Measurements from ENCODE around the gene OR2C1.
A peak's percentile ranks its signal among the peaks of the same experiment; 100 is the strongest.

OR2C1 gene

GRCh38 chr16:3363793-3364192, 8.1 kb downstream of the OR2C1 start:
- DNase-seq, result peak; percentile 7 to 35
- no peak for TF ChIP-seq GATA1 (IDR thresholded peaks at IDR 0.05; ENCODE audit: low read depth, low read length)
- no peak for TF ChIP-seq POLR2A (IDR thresholded peaks at IDR 0.05; ENCODE audit: low read length)

- DNase-seq, result peak; percentile 88 to 92
- TF ChIP-seq GATA1 (IDR thresholded peaks at IDR 0.05; ENCODE audit: low read depth, low read length) (no peak), POLR2A (IDR thresholded peaks at IDR 0.05; ENCODE audit: low read length) (peak; percentile 25)
Observed at GRCh38 chr16:3364774-3365427, 9.2 kb downstream of the OR2C1 start.

- DNase-seq, result no peak
- no peak for TF ChIP-seq POLR2A (IDR thresholded peaks at IDR 0.05; ENCODE audit: low read length)
- no peak for TF ChIP-seq GATA1 (IDR thresholded peaks at IDR 0.05; ENCODE audit: low read depth, low read length)
Observed at GRCh38 chr16:3369073-3369472, 13.4 kb downstream of the OR2C1 start.

- TF ChIP-seq POLR2A (IDR thresholded peaks at IDR 0.05; ENCODE audit: low read length), result no peak
- no peak for TF ChIP-seq GATA1 (IDR thresholded peaks at IDR 0.05; ENCODE audit: low read depth, low read length)
- DNase-seq, result no peak
Observed at GRCh38 chr16:3375680-3376079, 20.0 kb downstream of the OR2C1 start.

- no peak for DNase-seq
- no peak for TF ChIP-seq GATA1 (IDR thresholded peaks at IDR 0.05; ENCODE audit: low read depth, low read length)
- no peak for TF ChIP-seq POLR2A (IDR thresholded peaks at IDR 0.05; ENCODE audit: low read length)
Observed at GRCh38 chr16:3377917-3378316, 22.2 kb downstream of the OR2C1 start.

- DNase-seq, result peak; percentile 24
- TF ChIP-seq GATA1 (IDR thresholded peaks at IDR 0.05; ENCODE audit: low read depth, low read length) (no peak), POLR2A (IDR thresholded peaks at IDR 0.05; ENCODE audit: low read length) (no peak)
Observed at GRCh38 chr16:3383045-3383448, 27.4 kb downstream of the OR2C1 start.

GRCh38 chr16:3388325-3388724, 32.6 kb downstream of the OR2C1 start:
- TF ChIP-seq POLR2A (IDR thresholded peaks at IDR 0.05; ENCODE audit: low read length) (no peak), GATA1 (IDR thresholded peaks at IDR 0.05; ENCODE audit: low read depth, low read length) (no peak)
- peak; percentile 66 to 91 for DNase-seq

- no peak for TF ChIP-seq POLR2A (IDR thresholded peaks at IDR 0.05; ENCODE audit: low read length)
- TF ChIP-seq GATA1 (IDR thresholded peaks at IDR 0.05; ENCODE audit: low read depth, low read length), result no peak
Observed at GRCh38 chr16:3389663-3390338, 34.1 kb downstream of the OR2C1 start.

GRCh38 chr16:3400446-3400778, 44.7 kb downstream of the OR2C1 start:
- TF ChIP-seq GATA1 (IDR thresholded peaks at IDR 0.05; ENCODE audit: low read depth, low read length) (no peak), POLR2A (IDR thresholded peaks at IDR 0.05; ENCODE audit: low read length) (no peak)
- no peak for DNase-seq

More at GRCh38 chr16:3389663-3390338, 34.1 kb downstream of the OR2C1 start:
- DNase-seq, result no peak

- peak; percentile 90 for TF ChIP-seq POLR2A (IDR thresholded peaks at IDR 0.05; ENCODE audit: low read length)
- TF ChIP-seq GATA1 (IDR thresholded peaks at IDR 0.05; ENCODE audit: low read depth, low read length), result no peak
- peak; percentile 99 to 100 for DNase-seq
Observed at GRCh38 chr16:3400779-3401688, 45.3 kb downstream of the OR2C1 start, which contains the start of the genes ZNF174 and ZSCAN32. TSS of gene ZNF174 (plus strand) at chr16:3401215. CDS start at chr16:3402005, 790 bp downstream. TSS of gene ZSCAN32 (minus strand) at chr16:3401004. CDS start at chr16:3397557, 3,447 bp downstream.

GRCh38 chr16:3401719-3402397, 46.2 kb downstream of the OR2C1 start:
- TF ChIP-seq POLR2A (IDR thresholded peaks at IDR 0.05; ENCODE audit: low read length) (no peak), GATA1 (IDR thresholded peaks at IDR 0.05; ENCODE audit: low read depth, low read length) (no peak)
- DNase-seq, result peak in 1 of 2 experiments; percentile 45
